DND-41 (cell line): ENCODE measurements around the gene RIOX2.

Experiments
- ATAC-seq: fragments of 200-7000 bp; cut with Tn5 transposase; 3 replicates; pipeline ENCODE4 v1.9.1; 2021; ENCODE audit warnings: low read depth; ENCODE audit not compliant: insufficient read depth
- DNase-seq: peaks from one replicate; pipeline ENCODE4 v3.0.0-alpha.2; 2020
- H2AFZ ChIP-seq: 2 replicates; pipeline ENCODE4 v1.6.0; 2012; ENCODE audit warnings: low read depth, low read length
- H3K27ac ChIP-seq: 2 replicates; pipeline ENCODE4 v1.5.1; 2012; ENCODE audit warnings: low read length, inconsistent platforms
- H3K27me3 ChIP-seq: fragments of 200-600 bp; sonication (generic); 2 replicates; pipeline ENCODE4 v1.6.0; 2012; ENCODE audit warnings: low read length, mild to moderate bottlenecking, inconsistent platforms; ENCODE audit not compliant: insufficient read depth, poor library complexity
- H3K36me3 ChIP-seq: 2 replicates; pipeline ENCODE4 v1.5.1; 2012; ENCODE audit warnings: low read length, inconsistent platforms; ENCODE audit not compliant: insufficient read depth
- H3K4me1 ChIP-seq: 2 replicates; pipeline ENCODE4 v1.5.1; 2012; ENCODE audit warnings: mild to moderate bottlenecking, low read length; ENCODE audit not compliant: insufficient read depth
- H3K4me2 ChIP-seq: 2 replicates; pipeline ENCODE4 v1.6.0; 2012; ENCODE audit warnings: mild to moderate bottlenecking, moderate library complexity, low read length, inconsistent platforms; ENCODE audit not compliant: insufficient read depth
- H3K4me3 ChIP-seq, 2 experiments: fragments of 200-600 bp in 1 of 2; shearing (Covaris generic) in 1 of 2; 2 replicates each; pipeline ENCODE4 v1.5.1; 2012 to 2016; ENCODE audit warnings: inconsistent platforms in 2 of 2, low read length in 2 of 2, mild to moderate bottlenecking in 2 of 2, low read depth in 1 of 2, moderate library complexity in 1 of 2
- H3K79me2 ChIP-seq: 2 replicates; pipeline ENCODE4 v1.6.0; 2012; ENCODE audit warnings: low read length, inconsistent platforms; ENCODE audit not compliant: insufficient read depth
- H3K9ac ChIP-seq: 2 replicates; pipeline ENCODE4 v1.6.0; 2012; ENCODE audit warnings: low read depth, mild to moderate bottlenecking, inconsistent platforms, low read length, moderate library complexity
- H3K9me3 ChIP-seq: 2 replicates; pipeline ENCODE4 v1.5.1; 2012; ENCODE audit warnings: low read length, moderate library complexity, mild to moderate bottlenecking, inconsistent platforms; ENCODE audit not compliant: insufficient read depth, severe bottlenecking
- H4K20me1 ChIP-seq: 2 replicates; pipeline ENCODE4 v1.6.0; 2012; ENCODE audit warnings: low read length; ENCODE audit not compliant: insufficient read depth
- EZH2 ChIP-seq: IDR thresholded peaks from 3 replicates; pipeline ENCODE4 v1.6.1; 2012; ENCODE audit warnings: borderline replicate concordance, low read depth, mild to moderate bottlenecking, moderate library complexity, low read length, inconsistent platforms; ENCODE audit not compliant: severe bottlenecking
- TF ChIP-seq, protein P1 (sequence below): IDR thresholded peaks from 2 replicates; pipeline ENCODE4 v1.5.1; 2012; ENCODE audit warnings: borderline replicate concordance, low read length, moderate library complexity, mild to moderate bottlenecking; ENCODE audit not compliant: poor library complexity, severe bottlenecking; ENCODE audit errors: extremely low read depth

RIOX2 gene

DNA sequence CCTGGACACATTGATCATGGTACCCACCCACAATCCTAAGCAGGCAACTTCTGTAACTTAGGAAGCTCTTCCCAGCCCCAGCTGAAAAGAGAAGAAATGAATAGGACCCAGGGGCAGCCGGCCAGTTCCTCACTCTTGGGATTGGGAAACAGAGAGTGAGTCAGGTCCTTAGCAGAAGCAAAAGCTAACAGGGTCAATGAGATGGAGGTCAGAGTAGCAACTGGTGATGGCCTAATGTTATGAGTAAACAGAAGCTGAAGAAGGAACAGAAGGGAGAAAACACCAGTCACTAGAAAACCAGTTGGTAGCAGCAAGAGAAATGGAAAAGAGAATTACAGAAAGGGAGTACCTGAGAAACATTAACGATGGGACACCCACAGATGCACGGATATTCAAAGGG is 20.0 kb downstream of the RIOX2 start:
- H3K27ac ChIP-seq: no peak overlapping the region
- H3K79me2 ChIP-seq: no peaks in the 10 kb centered on the region
- no peaks in the 10 kb centered on the region for H3K4me1 ChIP-seq
- no peak overlapping the region for H3K9ac ChIP-seq
- H3K4me2 ChIP-seq: no peak overlapping the region
- no peaks in the 10 kb centered on the region for H4K20me1 ChIP-seq
- no peaks in the 10 kb centered on the region for H3K27me3 ChIP-seq
- DNase-seq: no peak
- TF ChIP-seq, protein P1, sequence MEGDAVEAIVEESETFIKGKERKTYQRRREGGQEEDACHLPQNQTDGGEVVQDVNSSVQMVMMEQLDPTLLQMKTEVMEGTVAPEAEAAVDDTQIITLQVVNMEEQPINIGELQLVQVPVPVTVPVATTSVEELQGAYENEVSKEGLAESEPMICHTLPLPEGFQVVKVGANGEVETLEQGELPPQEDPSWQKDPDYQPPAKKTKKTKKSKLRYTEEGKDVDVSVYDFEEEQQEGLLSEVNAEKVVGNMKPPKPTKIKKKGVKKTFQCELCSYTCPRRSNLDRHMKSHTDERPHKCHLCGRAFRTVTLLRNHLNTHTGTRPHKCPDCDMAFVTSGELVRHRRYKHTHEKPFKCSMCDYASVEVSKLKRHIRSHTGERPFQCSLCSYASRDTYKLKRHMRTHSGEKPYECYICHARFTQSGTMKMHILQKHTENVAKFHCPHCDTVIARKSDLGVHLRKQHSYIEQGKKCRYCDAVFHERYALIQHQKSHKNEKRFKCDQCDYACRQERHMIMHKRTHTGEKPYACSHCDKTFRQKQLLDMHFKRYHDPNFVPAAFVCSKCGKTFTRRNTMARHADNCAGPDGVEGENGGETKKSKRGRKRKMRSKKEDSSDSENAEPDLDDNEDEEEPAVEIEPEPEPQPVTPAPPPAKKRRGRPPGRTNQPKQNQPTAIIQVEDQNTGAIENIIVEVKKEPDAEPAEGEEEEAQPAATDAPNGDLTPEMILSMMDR: no peak
- no peak for TF ChIP-seq EZH2
- no peaks in the 10 kb centered on the region for H3K9me3 ChIP-seq
- no peak for ATAC-seq
- H2AFZ ChIP-seq: no peak overlapping the region
- peaks cover 44% of the 10 kb centered on the region for H3K36me3 ChIP-seq
- H3K4me3 ChIP-seq: no peak overlapping the region

DNA sequence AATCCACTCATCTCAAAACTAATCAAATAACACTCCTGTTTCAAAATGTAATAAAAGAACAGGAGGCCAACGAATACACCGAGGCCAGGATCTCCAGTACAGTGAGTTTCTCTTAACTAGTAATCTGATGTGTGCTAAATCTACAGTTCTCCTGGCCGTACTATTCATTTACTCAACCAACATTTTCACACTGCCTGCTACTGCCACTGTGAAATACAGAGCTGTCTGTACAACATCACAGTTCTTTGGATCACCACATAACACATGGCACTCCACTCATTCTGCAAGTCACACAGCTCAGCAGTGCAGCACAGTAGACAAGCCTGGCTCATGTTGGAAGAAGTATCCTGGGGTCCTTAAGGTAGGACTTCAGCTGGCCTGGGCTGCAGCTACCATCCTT is 21.9 kb downstream of the RIOX2 start:
- no peak overlapping the region for H2AFZ ChIP-seq
- peaks cover 62% of the 10 kb centered on the region for H3K36me3 ChIP-seq
- no peak overlapping the region for H3K9ac ChIP-seq
- no peaks in the 10 kb centered on the region for H3K27me3 ChIP-seq
- H4K20me1 ChIP-seq: no peaks in the 10 kb centered on the region
- no peak for ATAC-seq
- DNase-seq: no peak
- H3K27ac ChIP-seq: no peak overlapping the region
- H3K4me1 ChIP-seq: no peaks in the 10 kb centered on the region
- no peaks in the 10 kb centered on the region for H3K9me3 ChIP-seq
- no peak overlapping the region for H3K4me3 ChIP-seq
- no peaks in the 10 kb centered on the region for H3K79me2 ChIP-seq
- TF ChIP-seq, protein P1: no peak
- TF ChIP-seq EZH2: no peak
- no peak overlapping the region for H3K4me2 ChIP-seq

DNA sequence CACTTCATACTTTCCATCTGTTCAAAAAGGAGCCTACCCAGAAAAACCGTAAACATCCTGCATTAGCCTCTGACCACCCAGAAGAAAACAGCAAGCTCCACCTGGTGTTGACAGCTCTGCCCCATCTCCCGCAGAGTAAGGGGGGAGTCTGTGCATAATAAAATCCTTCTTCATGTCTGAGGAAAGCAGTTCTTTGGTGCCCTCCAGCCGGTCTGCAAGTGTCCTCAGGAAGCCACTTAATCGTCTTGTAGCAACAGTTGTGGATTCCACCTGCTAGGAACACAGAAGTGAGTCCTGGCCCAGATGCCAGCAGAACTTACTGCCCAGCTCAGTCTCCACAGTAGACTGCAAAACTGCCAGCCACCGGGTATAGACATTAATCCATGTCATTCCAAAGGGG is 22.5 kb downstream of the RIOX2 start:
- no peak for TF ChIP-seq EZH2
- TF ChIP-seq, protein P1: no peak
- ATAC-seq (no peak), DNase-seq (no peak)
- H3K9me3 ChIP-seq: no peaks in the 10 kb centered on the region
- no peak overlapping the region for H2AFZ ChIP-seq
- H3K4me2 ChIP-seq: no peak overlapping the region
- no peak overlapping the region for H3K4me3 ChIP-seq
- H3K79me2 ChIP-seq: no peaks in the 10 kb centered on the region
- peaks cover 68% of the 10 kb centered on the region for H3K36me3 ChIP-seq
- no peak overlapping the region for H3K9ac ChIP-seq
- no peaks in the 10 kb centered on the region for H3K4me1 ChIP-seq
- H3K27me3 ChIP-seq: no peaks in the 10 kb centered on the region
- H4K20me1 ChIP-seq: no peaks in the 10 kb centered on the region
- no peak overlapping the region for H3K27ac ChIP-seq

DNA sequence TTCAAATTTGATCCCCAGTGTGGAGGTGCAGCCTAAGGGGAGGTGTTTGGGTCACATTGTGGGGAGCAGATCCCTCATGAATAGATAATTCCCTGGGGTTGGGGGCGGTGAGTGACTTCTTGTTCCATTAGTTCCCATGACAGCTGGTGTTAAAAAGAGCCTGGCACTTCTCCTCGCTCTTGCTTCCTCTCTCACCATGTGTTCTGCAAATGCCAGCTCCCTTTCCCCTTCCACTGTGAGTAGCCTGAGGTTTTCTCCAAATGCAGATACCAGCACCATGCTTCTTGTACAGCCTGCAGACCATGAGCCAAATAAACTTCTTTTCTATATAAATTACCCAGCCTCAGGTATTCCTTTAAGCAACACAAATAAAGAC is 23.1 kb downstream of the RIOX2 start:
- no peak overlapping the region for H3K9ac ChIP-seq
- no peak overlapping the region for H3K27ac ChIP-seq
- H3K4me1 ChIP-seq: no peaks in the 10 kb centered on the region
- no peaks in the 10 kb centered on the region for H3K79me2 ChIP-seq
- no peak overlapping the region for H2AFZ ChIP-seq
- no peak for TF ChIP-seq EZH2
- TF ChIP-seq, protein P1: no peak
- no peak overlapping the region for H3K4me2 ChIP-seq
- peaks cover 70% of the 10 kb centered on the region for H3K36me3 ChIP-seq
- no peaks in the 10 kb centered on the region for H4K20me1 ChIP-seq
- ATAC-seq: no peak
- DNase-seq: no peak
- no peak overlapping the region for H3K4me3 ChIP-seq
- H3K27me3 ChIP-seq: no peaks in the 10 kb centered on the region
- no peaks in the 10 kb centered on the region for H3K9me3 ChIP-seq
